ENCODE results near the gene CHMP5. TPM values are rescaled to one million over a fixed set of nuclear protein-coding genes. Genes with fewer than 3 reads are reported as not detected.

CHMP5 gene
- total and polyA plus RNA-seq, 7 experiments from 2014 or later: 21.4 to 74.6 (median 37.8) TPM

- Mint-ChIP-seq H3K27ac (peak overlapping the region; percentile 96 to 100 (median 99)), H3K4me3 (peak overlapping the region; percentile 83 to 99 (median 94)), H3K4me1 (peaks cover 33 to 66% (median 54%) of the 10 kb centered on the region in 7 donors), H3K9me3 (peaks cover 0 to 4% (median 0%) of the 10 kb centered on the region in 11 donors), H3K36me3 (peaks cover 12 to 24% (median 17%) of the 10 kb centered on the region in 5 donors), H3K27me3 (peaks cover 0 to 4% (median 0%) of the 10 kb centered on the region in 5 donors)
- peak overlapping the region; percentile 76 for H3K4me3 ChIP-seq (ENCODE audit: low read length)
- no peaks in the 10 kb centered on the region for H3K27me3 ChIP-seq (ENCODE audit: control insufficient read depth in 2 of 2, insufficient read depth in 2 of 2, low read length in 2 of 2)
- no peak for ATAC-seq
- CTCF ChIA-PET: interaction anchor here (0.6 to 1.7 kb wide), 5 partner anchors 13 to 126 kb away, joined by 3 to 6 read pairs (median 3); partner anchors contain the start of gene CHMP5
- intact Hi-C loops (cut with micrococcal nuclease): loop anchor here (1.0 to 10.0 kb wide), 20 partner anchors 16 to 1169 kb away; partner anchors contain the start of genes APTX (in 2 of the 2), BAG1 (in 2 of the 2), DNAJA1 (in 2 of the 2) and SMU1 (in 2 of the 2)
- H3K27ac ChIP-seq (ENCODE audit: low read depth, low read length): peak overlapping the region; percentile 93
- POLR2A ChIA-PET: interaction anchor here (0.5 to 2.7 kb wide), 28 partner anchors 9 to 887 kb away, joined by 3 to 29 read pairs (median 4); partner anchors contain the start of genes AQP3, BAG1, CHMP5 and DNAJA1
- H3K9me3 ChIP-seq (ENCODE audit: control insufficient read depth in 2 of 3, low read length in 3 of 3): no peaks in the 10 kb centered on the region
- H3K36me3 ChIP-seq (ENCODE audit: control insufficient read depth in 2 of 3, insufficient read depth in 3 of 3, low read length in 3 of 3): peaks cover 0 to 20% (median 9%) of the 10 kb centered on the region in 3 experiments
- no peak for DNase-seq
- H3K4me1 ChIP-seq (ENCODE audit: control insufficient read depth in 2 of 2, insufficient read depth in 2 of 2, low read length in 2 of 2): peaks cover 11 to 48% of the 10 kb centered on the region in 2 donors
Measured at GRCh38 chr9:33289936-33290246, 25.0 kb downstream of the CHMP5 start.

- peaks cover 0 to 4% (median 0%) of the 10 kb centered on the region in 11 donors for H3K9me3 Mint-ChIP-seq
- H3K27ac Mint-ChIP-seq: peak within 1 kb of the TSS; percentile 96 to 100 (median 99)
- peak; percentile 89 for ATAC-seq
- H3K4me3 Mint-ChIP-seq: peak within 1 kb of the TSS; percentile 83 to 99 (median 94)
- Histone ChIP-seq H3K27ac (ENCODE audit: low read depth, low read length) (peak within 1 kb of the TSS; percentile 93), H3K9me3 (ENCODE audit: control insufficient read depth in 2 of 3, low read length in 3 of 3) (no peaks in the 10 kb centered on the region), H3K4me1 (ENCODE audit: control insufficient read depth in 2 of 2, insufficient read depth in 2 of 2, low read length in 2 of 2) (peaks cover 11 to 49% of the 10 kb centered on the region in 2 donors), H3K36me3 (ENCODE audit: control insufficient read depth in 2 of 3, insufficient read depth in 3 of 3, low read length in 3 of 3) (peaks cover 0 to 24% (median 9%) of the 10 kb centered on the region in 3 experiments), H3K4me3 (ENCODE audit: low read length) (peak within 1 kb of the TSS; percentile 76), H3K27me3 (ENCODE audit: control insufficient read depth in 2 of 2, insufficient read depth in 2 of 2, low read length in 2 of 2) (no peaks in the 10 kb centered on the region)
- peaks cover 12 to 28% (median 19%) of the 10 kb centered on the region in 5 donors for H3K36me3 Mint-ChIP-seq
- H3K27me3 Mint-ChIP-seq: peaks cover 0 to 4% (median 0%) of the 10 kb centered on the region in 5 donors
- ChIA-PET POLR2A (interaction anchor here (0.5 to 2.7 kb wide), 31 partner anchors 8 to 1856 kb away, joined by 3 to 29 read pairs (median 3); partner anchors contain the start of genes AQP3, BAG1, CHMP5 and DNAJA1), CTCF (interaction anchor here (0.9 to 1.7 kb wide), 4 partner anchors 12 to 125 kb away, joined by 3 to 6 read pairs (median 3); partner anchors contain the start of gene CHMP5)
- peak; percentile 94 to 100 (median 99) for DNase-seq
- peaks cover 36 to 72% (median 58%) of the 10 kb centered on the region in 7 donors for H3K4me1 Mint-ChIP-seq
- intact Hi-C loops (cut with micrococcal nuclease): loop anchor here (1.0 to 10.0 kb wide), 17 partner anchors 16 to 1168 kb away; partner anchors contain the start of genes APTX (in 2 of the 2), BAG1 (in 2 of the 2), DNAJA1 (in 2 of the 2) and SMU1 (in 2 of the 2)
Measured at GRCh38 chr9:33290247-33291030, 25.6 kb downstream of the CHMP5 start, which contains the start of gene NFX1. Gene NFX1 (plus strand): TSS chr9:33290516. CDS start chr9:33290573, 57 bp downstream.

DNA sequence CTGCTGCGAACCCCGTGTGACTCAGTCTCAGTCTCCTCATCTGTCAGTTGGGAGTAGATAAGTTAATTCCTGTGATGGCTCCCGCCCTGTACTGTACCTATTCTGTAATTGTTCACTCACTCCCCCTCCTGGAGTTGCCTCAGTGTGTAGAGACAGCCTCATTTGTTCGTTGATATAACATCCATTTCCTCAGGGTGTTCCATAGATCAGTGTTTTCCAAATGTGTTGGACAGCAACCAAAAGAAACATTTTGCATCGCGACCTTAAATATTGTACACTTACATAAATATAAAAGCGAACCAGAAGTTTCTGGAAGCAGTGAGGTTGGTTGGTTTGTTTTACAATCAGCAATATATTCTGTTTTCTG, 26.2 kb downstream of the CHMP5 start:
- H3K4me3 ChIP-seq (ENCODE audit: low read length): peak overlapping the region; percentile 60
- no peak for ATAC-seq

GRCh38 chr9:33291901-33292300, 27.1 kb downstream of the CHMP5 start:
- DNase-seq (no peak), ATAC-seq (no peak)
- peaks cover 0 to 4% (median 0%) of the 10 kb centered on the region in 11 donors for H3K9me3 Mint-ChIP-seq
- no peak overlapping the region for H3K4me3 ChIP-seq (ENCODE audit: low read length)
- H3K9me3 ChIP-seq (ENCODE audit: control insufficient read depth in 2 of 3, low read length in 3 of 3): no peaks in the 10 kb centered on the region
- peaks cover 0 to 4% (median 0%) of the 10 kb centered on the region in 5 donors for H3K27me3 Mint-ChIP-seq
- H3K36me3 Mint-ChIP-seq: peaks cover 13 to 34% (median 31%) of the 10 kb centered on the region in 5 donors
- peaks cover 42 to 84% (median 69%) of the 10 kb centered on the region in 7 donors for H3K4me1 Mint-ChIP-seq
- peaks cover 11 to 53% of the 10 kb centered on the region in 2 donors for H3K4me1 ChIP-seq (ENCODE audit: control insufficient read depth in 2 of 2, insufficient read depth in 2 of 2, low read length in 2 of 2)
- intact Hi-C loops (cut with micrococcal nuclease): loop anchor here in 1 of 2 donors (2.0 to 10.0 kb wide), 3 partner anchors 133 to 1167 kb away; partner anchors contain the start of genes DNAI1, FAM219A and MYORG
- ChIA-PET CTCF (no interaction called here), POLR2A (no interaction called here)
- H3K27me3 ChIP-seq (ENCODE audit: control insufficient read depth in 2 of 2, insufficient read depth in 2 of 2, low read length in 2 of 2): no peaks in the 10 kb centered on the region
- peak overlapping the region; percentile 58 to 100 (median 99) for H3K27ac Mint-ChIP-seq
- peak overlapping the region; percentile 63 to 99 (median 92) for H3K4me3 Mint-ChIP-seq
- peaks cover 0 to 35% (median 15%) of the 10 kb centered on the region in 3 experiments for H3K36me3 ChIP-seq (ENCODE audit: control insufficient read depth in 2 of 3, insufficient read depth in 3 of 3, low read length in 3 of 3)
- H3K27ac ChIP-seq (ENCODE audit: low read depth, low read length): peak overlapping the region; percentile 47

More for the DNA sequence above, 26.2 kb downstream of the CHMP5 start:
- H3K36me3 Mint-ChIP-seq: peaks cover 12 to 28% (median 24%) of the 10 kb centered on the region in 5 donors
- H3K27me3 ChIP-seq (ENCODE audit: control insufficient read depth in 2 of 2, insufficient read depth in 2 of 2, low read length in 2 of 2): no peaks in the 10 kb centered on the region
- H3K4me1 ChIP-seq (ENCODE audit: control insufficient read depth in 2 of 2, insufficient read depth in 2 of 2, low read length in 2 of 2): peaks cover 11 to 49% of the 10 kb centered on the region in 2 donors
- DNase-seq: no peak
- peak overlapping the region; percentile 93 for H3K27ac ChIP-seq (ENCODE audit: low read depth, low read length)
- peak overlapping the region; percentile 96 to 100 (median 99) for H3K27ac Mint-ChIP-seq
- ChIA-PET POLR2A (interaction anchor here (1.0 to 2.7 kb wide), 10 partner anchors 9 to 265 kb away, joined by 3 to 29 read pairs (median 14); partner anchors contain the start of genes AQP3, BAG1, CHMP5 and DNAJA1), CTCF (interaction anchor here (0.9 to 1.7 kb wide), 2 partner anchors 25 to 125 kb away, joined by 3 to 6 read pairs; partner anchors contain the start of gene CHMP5)
- peaks cover 0 to 26% (median 14%) of the 10 kb centered on the region in 3 experiments for H3K36me3 ChIP-seq (ENCODE audit: control insufficient read depth in 2 of 3, insufficient read depth in 3 of 3, low read length in 3 of 3)
- H3K9me3 Mint-ChIP-seq: peaks cover 0 to 4% (median 0%) of the 10 kb centered on the region in 11 donors
- H3K4me3 Mint-ChIP-seq: peak overlapping the region; percentile 83 to 99 (median 94)
- intact Hi-C loops (cut with micrococcal nuclease): loop anchor here in 1 of 2 donors (2.0 to 10.0 kb wide), 3 partner anchors 132 to 1168 kb away; partner anchors contain the start of genes DNAI1, FAM219A and MYORG
- no peaks in the 10 kb centered on the region for H3K9me3 ChIP-seq (ENCODE audit: control insufficient read depth in 2 of 3, low read length in 3 of 3)
- peaks cover 39 to 78% (median 64%) of the 10 kb centered on the region in 7 donors for H3K4me1 Mint-ChIP-seq
- H3K27me3 Mint-ChIP-seq: peaks cover 0 to 4% (median 0%) of the 10 kb centered on the region in 5 donors

DNA sequence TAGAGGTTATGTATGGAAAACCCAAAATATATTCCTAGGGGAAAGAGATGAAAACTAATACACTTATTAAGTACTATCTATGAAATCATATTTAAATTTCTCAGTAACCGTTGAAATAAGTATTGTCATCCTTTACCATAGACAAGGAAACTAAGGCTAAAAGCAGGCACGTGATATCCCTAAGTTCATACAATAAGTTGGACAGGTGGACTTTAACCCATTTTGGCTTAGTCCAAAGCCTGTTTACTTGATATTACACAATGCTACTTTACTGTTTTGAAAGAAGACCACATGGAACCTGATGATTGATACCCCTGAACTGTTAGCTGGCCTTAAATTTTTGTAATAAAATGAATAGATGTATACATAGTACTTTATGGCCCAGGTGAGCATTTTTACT, 28.9 kb downstream of the CHMP5 start:
- no peaks in the 10 kb centered on the region for H3K9me3 ChIP-seq (ENCODE audit: control insufficient read depth in 2 of 3, low read length in 3 of 3)
- Mint-ChIP-seq H3K36me3 (peaks cover 25 to 53% (median 43%) of the 10 kb centered on the region in 5 donors), H3K4me1 (peaks cover 55 to 87% (median 78%) of the 10 kb centered on the region in 7 donors), H3K27me3 (peaks cover 0 to 4% (median 0%) of the 10 kb centered on the region in 5 donors), H3K4me3 (peak overlapping the region in 5 of 10 donors; percentile 6 to 90 (median 24)), H3K27ac (peak overlapping the region in 6 of 9 donors; percentile 4 to 100 (median 42)), H3K9me3 (peaks cover 0 to 4% (median 0%) of the 10 kb centered on the region in 11 donors)
- no peak overlapping the region for H3K4me3 ChIP-seq (ENCODE audit: low read length)
- ChIA-PET CTCF (interaction anchor here (1.0 kb wide), 2 partner anchors 30 to 254 kb away, joined by 3 read pairs; partner anchors contain the start of gene BAG1), POLR2A (no interaction called here)
- no peaks in the 10 kb centered on the region for H3K27me3 ChIP-seq (ENCODE audit: control insufficient read depth in 2 of 2, insufficient read depth in 2 of 2, low read length in 2 of 2)
- H3K27ac ChIP-seq (ENCODE audit: low read depth, low read length): no peak overlapping the region
- peaks cover 17 to 64% of the 10 kb centered on the region in 2 donors for H3K4me1 ChIP-seq (ENCODE audit: control insufficient read depth in 2 of 2, insufficient read depth in 2 of 2, low read length in 2 of 2)
- ATAC-seq (no peak), DNase-seq (no peak)
- intact Hi-C loops (cut with micrococcal nuclease): loop anchor here in 1 of 2 donors (10.0 kb wide), 1 partner anchor 1081 kb away; the partner anchor contains the start of gene MYORG
- peaks cover 4 to 53% (median 24%) of the 10 kb centered on the region in 3 experiments for H3K36me3 ChIP-seq (ENCODE audit: control insufficient read depth in 2 of 3, insufficient read depth in 3 of 3, low read length in 3 of 3)
